Immature natural killer cell (primary cell): ENCODE data around the gene LRRC45. TPM values are rescaled to one million over a fixed set of nuclear protein-coding genes. Genes with fewer than 3 reads are reported as not detected.
"Not testable (repeated sequence)": the region's sequence is repeated elsewhere in the genome, so short reads cannot be mapped to it uniquely, and the experiment has no call there.

Experiments used
- DNase-seq, 3 donors: peaks; one replicate each; pipeline ENCODE4 v3.0.0; 2022; ENCODE audit warnings: mixed read lengths in 1 of 3
- H3K27ac Mint-ChIP-seq, 6 donors: one replicate each; pipeline ENCODE4 v1.8.0; 2020; ENCODE audit warnings: mixed read lengths in 6 of 6, mild to moderate bottlenecking in 5 of 6, inconsistent platforms in 4 of 6, moderate library complexity in 3 of 6
- H3K27me3 Mint-ChIP-seq, 3 donors: one replicate each; pipeline ENCODE4 v1.8.0; 2020 to 2021; ENCODE audit warnings: low read depth in 3 of 3, mild to moderate bottlenecking in 3 of 3, mixed read lengths in 3 of 3, moderate library complexity in 3 of 3, inconsistent platforms in 1 of 3
- H3K36me3 Mint-ChIP-seq, 3 donors: one replicate each; pipeline ENCODE4 v1.8.0; 2020; ENCODE audit warnings: mixed read lengths in 3 of 3, inconsistent platforms in 2 of 3, mild to moderate bottlenecking in 2 of 3
- H3K4me1 Mint-ChIP-seq, 2 donors: one replicate each; pipeline ENCODE4 v1.8.0; 2020; ENCODE audit warnings: inconsistent platforms in 2 of 2, mild to moderate bottlenecking in 2 of 2, mixed read lengths in 2 of 2, moderate library complexity in 1 of 2
- H3K4me3 Mint-ChIP-seq, 5 donors: one replicate each; pipeline ENCODE4 v1.8.0; 2020; ENCODE audit warnings: mild to moderate bottlenecking in 5 of 5, mixed read lengths in 5 of 5, inconsistent platforms in 3 of 5, moderate library complexity in 3 of 5
- H3K9me3 Mint-ChIP-seq, 6 donors: one replicate each; pipeline ENCODE4 v1.8.0; 2020; ENCODE audit warnings: mild to moderate bottlenecking in 6 of 6, mixed read lengths in 6 of 6, inconsistent platforms in 4 of 6, moderate library complexity in 3 of 6
- polyA plus RNA-seq, 3 donors: library from polyadenylated mRNA; unstranded; fragments of 300-500 nt; fragmentation: Illumina TruSeq; gene quantifications; one replicate each; pipeline ENCODE4 v1.2.3, GENCODE V29; 2021

The LRRC45 gene
- polyA plus RNA-seq, 3 donors from 2014 or later = 4.7 to 9.9 (median 5.2) TPM

- Mint-ChIP-seq H3K27me3 (peaks cover 0 to 14% (median 2%) of the 10 kb centered on the region in 3 donors), H3K4me1 (peaks cover 15 to 32% of the 10 kb centered on the region in 2 donors), H3K9me3 (no peaks in the 10 kb centered on the region), H3K36me3 (peaks cover 0 to 6% (median 3%) of the 10 kb centered on the region in 3 donors), H3K27ac (no peak overlapping the region), H3K4me3 (peak overlapping the region in 3 of 5 donors; percentile 33 to 64 (median 51))
- DNase-seq = no peak
These were observed 11.4 kb downstream of the LRRC45 start for GRCh38 chr17:82034371-82035011.

DNA sequence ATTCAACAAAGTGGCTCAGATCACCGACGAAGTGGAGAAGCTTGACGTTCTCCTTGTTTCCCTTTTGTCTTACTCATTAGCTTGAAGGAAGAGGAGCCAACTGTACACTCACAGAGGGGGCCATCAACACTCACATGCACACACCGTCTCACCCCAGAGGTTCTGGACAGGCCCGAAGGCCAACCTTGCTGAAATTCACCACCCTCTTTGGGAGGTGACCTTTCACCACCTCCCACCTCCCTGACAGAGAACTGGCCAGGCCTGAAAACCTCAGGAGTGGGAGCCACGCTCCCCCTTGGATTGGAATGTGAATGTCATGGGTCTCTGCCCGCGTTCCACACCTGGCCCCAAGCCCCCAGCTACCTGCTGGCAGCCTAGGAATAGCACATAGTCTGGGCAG is 12.4 kb downstream of the LRRC45 start:
- no peak for DNase-seq
- peaks cover 0 to 14% (median 1%) of the 10 kb centered on the region in 3 donors for H3K27me3 Mint-ChIP-seq
- H3K9me3 Mint-ChIP-seq = no peaks in the 10 kb centered on the region
- peak overlapping the region in 2 of 6 donors; percentile 53 to 69 for H3K27ac Mint-ChIP-seq
- H3K36me3 Mint-ChIP-seq = peaks cover 0 to 6% (median 3%) of the 10 kb centered on the region in 3 donors
- H3K4me1 Mint-ChIP-seq = peaks cover 15 to 28% of the 10 kb centered on the region in 2 donors
- H3K4me3 Mint-ChIP-seq = peak overlapping the region; percentile 51 to 67 (median 64)

GRCh38 chr17:82035956-82036633 is 13.0 kb downstream of the LRRC45 start:
- peak overlapping the region in 2 of 6 donors; percentile 17 to 69 for H3K27ac Mint-ChIP-seq

DNA sequence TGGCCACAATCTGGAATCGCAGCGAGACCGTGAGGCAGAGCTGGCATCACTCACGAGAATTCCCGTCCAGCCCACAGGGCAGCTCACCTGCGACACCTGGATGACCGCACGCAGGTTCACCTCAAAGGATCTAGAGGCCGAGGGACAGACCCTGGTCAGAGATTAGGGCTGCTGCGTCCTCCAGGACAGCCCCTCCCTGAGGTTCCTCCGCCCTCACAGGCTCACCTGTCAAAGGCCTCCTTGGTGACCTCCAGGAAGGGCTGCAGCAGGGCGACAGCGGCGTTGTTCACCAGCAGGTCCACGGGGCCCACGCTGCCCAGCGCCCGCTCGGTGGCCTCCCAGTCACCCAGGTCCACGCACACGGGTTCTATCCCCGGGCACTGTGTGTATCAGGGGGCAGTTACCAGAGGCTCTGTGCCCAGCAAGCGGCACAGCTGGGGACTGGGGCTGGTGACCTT is 13.6 kb downstream of the LRRC45 start:
- no peaks in the 10 kb centered on the region for H3K9me3 Mint-ChIP-seq
- H3K27me3 Mint-ChIP-seq = peaks cover 0 to 14% (median 0%) of the 10 kb centered on the region in 3 donors
- peak overlapping the region in 1 of 6 donors; percentile 43 for H3K27ac Mint-ChIP-seq
- H3K4me3 Mint-ChIP-seq = peak overlapping the region; percentile 33 to 88 (median 69)
- peaks cover 0 to 6% (median 3%) of the 10 kb centered on the region in 3 donors for H3K36me3 Mint-ChIP-seq
- H3K4me1 Mint-ChIP-seq = peaks cover 15 to 26% of the 10 kb centered on the region in 2 donors
- DNase-seq = no peak

More at GRCh38 chr17:82035956-82036633, 13.0 kb downstream of the LRRC45 start:
- Mint-ChIP-seq H3K4me1 (peaks cover 15 to 26% of the 10 kb centered on the region in 2 donors), H3K36me3 (peaks cover 0 to 6% (median 3%) of the 10 kb centered on the region in 3 donors), H3K9me3 (no peaks in the 10 kb centered on the region), H3K27me3 (peaks cover 0 to 14% (median 0%) of the 10 kb centered on the region in 3 donors), H3K4me3 (peak overlapping the region; percentile 33 to 88 (median 69))
- no peak for DNase-seq

DNA sequence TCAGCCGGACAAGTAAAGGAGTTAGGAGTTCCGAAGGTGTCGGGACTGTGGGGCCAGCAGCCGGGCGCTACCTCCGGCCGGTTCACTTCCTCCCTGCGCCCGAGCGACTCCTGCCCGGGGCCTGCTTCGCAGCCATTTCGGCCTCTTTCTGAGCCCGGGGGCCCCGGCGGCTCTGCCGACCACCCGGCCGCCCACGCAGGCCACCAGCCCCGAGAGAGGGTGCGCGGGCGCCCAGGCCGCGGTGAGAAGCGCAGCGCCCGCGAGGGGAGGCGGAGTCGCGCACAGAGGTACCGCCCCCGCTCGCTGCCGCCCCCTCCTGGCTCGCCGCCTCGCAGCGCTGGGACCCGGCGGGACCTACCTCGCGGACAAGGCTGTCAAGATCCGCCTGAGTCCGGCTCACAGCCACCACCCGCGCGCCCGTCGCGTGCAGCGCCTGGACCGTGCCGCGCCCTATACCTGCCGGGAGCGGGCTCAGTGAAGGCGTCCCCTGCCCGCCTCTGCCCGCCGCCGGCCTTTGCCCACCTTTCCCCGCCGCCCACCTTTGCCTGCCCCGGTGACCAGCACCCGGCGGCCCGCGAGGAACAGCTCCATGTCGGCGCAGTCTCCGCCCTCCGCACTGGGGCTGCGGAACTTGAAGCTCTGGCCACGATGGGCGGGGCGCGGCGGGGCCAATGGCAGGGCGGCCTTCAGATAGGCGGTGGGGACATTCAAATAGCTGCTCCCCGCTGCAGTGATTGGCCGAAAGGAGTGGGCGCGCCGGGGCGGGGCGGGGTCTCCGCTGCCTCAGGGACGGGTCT is 14.2 kb downstream of the LRRC45 start, which contains the start of gene DCXR:
TSS of gene DCXR (minus strand) at position 606 of the 797 bp plus-strand sequence. CDS start at position 591, 15 bp downstream.
- H3K27me3 Mint-ChIP-seq = peaks cover 0 to 14% (median 0%) of the 10 kb centered on the region in 3 donors
- peaks cover 15 to 26% of the 10 kb centered on the region in 2 donors for H3K4me1 Mint-ChIP-seq

GRCh38 chr17:82037889-82038195 is 14.7 kb downstream of the LRRC45 start:
- no peak for DNase-seq
- Mint-ChIP-seq H3K36me3 (peaks cover 0 to 6% (median 3%) of the 10 kb centered on the region in 3 donors), H3K4me3 (peak overlapping the region; percentile 81 to 95 (median 88)), H3K4me1 (peaks cover 15 to 26% of the 10 kb centered on the region in 2 donors), H3K27ac (peak overlapping the region; percentile 70 to 96 (median 91)), H3K9me3 (no peaks in the 10 kb centered on the region), H3K27me3 (peaks cover 0 to 14% (median 0%) of the 10 kb centered on the region in 3 donors)

More for the DNA sequence above, 14.2 kb downstream of the LRRC45 start, which contains the start of gene DCXR:
- peak within 1 kb of the TSS; percentile 81 to 95 (median 88) for H3K4me3 Mint-ChIP-seq
- H3K9me3 Mint-ChIP-seq = no peaks in the 10 kb centered on the region
- peak within 1 kb of the TSS; percentile 70 to 96 (median 91) for H3K27ac Mint-ChIP-seq
- H3K36me3 Mint-ChIP-seq = peaks cover 0 to 6% (median 3%) of the 10 kb centered on the region in 3 donors
- peak; percentile 97 to 98 (median 97) for DNase-seq

DNA sequence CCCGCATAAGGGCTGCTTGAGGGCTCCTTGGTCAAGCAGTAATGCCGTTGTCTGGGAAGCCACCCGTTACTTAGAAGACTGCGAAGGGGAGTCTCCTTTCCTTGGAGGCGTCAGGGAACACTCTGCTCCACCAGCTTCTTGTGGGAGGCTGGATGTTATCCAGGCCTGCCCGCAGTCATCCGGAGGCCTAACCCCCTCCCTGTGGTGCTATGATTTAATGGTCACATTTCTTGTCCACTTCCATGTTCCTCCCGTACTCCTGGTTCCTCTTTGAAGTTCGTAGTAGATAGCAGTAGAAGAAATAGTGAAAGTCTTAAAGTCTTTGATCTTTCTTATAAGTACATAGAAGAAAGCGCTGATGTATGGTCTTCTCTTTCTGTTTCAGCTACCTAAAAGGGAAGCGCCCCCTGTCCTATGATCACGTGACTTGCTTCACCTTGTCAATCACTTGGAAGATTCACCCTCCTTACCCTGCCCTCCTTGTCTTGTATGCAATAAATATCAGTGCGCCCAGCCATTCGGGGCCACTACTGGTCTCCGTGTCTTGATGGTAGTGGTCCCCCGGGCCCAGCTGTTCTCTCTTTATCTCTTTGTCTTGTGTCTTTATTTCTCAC is 15.8 kb downstream of the LRRC45 start:
- H3K9me3 Mint-ChIP-seq, DNase-seq, H3K36me3 Mint-ChIP-seq: not testable (repeated sequence)
- Mint-ChIP-seq H3K27me3 (peaks cover 0 to 14% (median 0%) of the 10 kb centered on the region in 3 donors), H3K4me3 (peak overlapping the region in 4 of 5 donors; percentile 33 to 59 (median 52)), H3K27ac (peak overlapping the region in 2 of 6 donors; percentile 23 to 44), H3K4me1 (peaks cover 15 to 24% of the 10 kb centered on the region in 2 donors)

GRCh38 chr17:82039695-82040299 is 16.7 kb downstream of the LRRC45 start:
- no peak for DNase-seq
- peaks cover 15 to 24% of the 10 kb centered on the region in 2 donors for H3K4me1 Mint-ChIP-seq
- H3K9me3 Mint-ChIP-seq = no peaks in the 10 kb centered on the region
- peaks cover 0 to 6% (median 3%) of the 10 kb centered on the region in 3 donors for H3K36me3 Mint-ChIP-seq
- no peak overlapping the region for H3K27ac Mint-ChIP-seq
- H3K27me3 Mint-ChIP-seq = peaks cover 0 to 14% (median 0%) of the 10 kb centered on the region in 3 donors
- H3K4me3 Mint-ChIP-seq = no peak overlapping the region

DNA sequence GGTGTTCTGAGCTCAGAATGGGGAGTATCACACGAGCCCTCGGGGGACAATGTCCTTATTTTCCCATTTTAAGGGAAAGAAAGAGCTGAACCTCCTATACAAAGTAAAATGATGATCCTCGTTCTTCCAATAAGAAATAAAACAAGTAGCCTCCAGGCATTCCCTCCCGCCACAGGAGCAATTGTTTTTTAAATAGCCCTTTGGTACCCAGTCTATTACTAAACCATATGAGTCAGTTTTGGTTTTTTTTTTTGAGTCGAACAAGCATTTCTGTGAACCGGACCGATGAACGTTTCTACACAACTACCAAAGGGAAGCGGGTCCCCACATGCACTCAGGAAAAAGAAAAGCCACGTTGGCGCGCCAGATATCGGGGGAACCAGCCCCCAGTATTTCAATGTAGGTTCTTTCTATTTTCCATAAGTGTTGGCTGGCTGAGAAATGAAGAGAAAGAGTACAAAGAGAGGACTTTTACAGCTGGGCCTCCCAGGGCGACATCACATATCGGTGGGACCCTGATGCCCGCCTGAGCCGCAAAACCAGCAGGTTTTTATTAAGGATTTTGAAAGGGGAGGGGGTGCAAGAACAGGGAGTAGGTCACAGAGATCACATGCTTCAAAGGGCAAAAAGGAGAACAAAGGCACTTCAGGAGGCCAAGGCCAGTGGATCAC is 18.2 kb downstream of the LRRC45 start:
- H3K36me3 Mint-ChIP-seq = no peaks in the 10 kb centered on the region
- H3K4me1 Mint-ChIP-seq = peaks cover 8 to 11% of the 10 kb centered on the region in 2 donors
- H3K9me3 Mint-ChIP-seq = no peaks in the 10 kb centered on the region
- no peak for DNase-seq
- H3K4me3 Mint-ChIP-seq = no peak overlapping the region
- no peak overlapping the region for H3K27ac Mint-ChIP-seq
- peaks cover 0 to 11% (median 0%) of the 10 kb centered on the region in 3 donors for H3K27me3 Mint-ChIP-seq

GRCh38 chr17:82042649-82043048 is 19.5 kb downstream of the LRRC45 start:
- peaks cover 0 to 7% (median 0%) of the 10 kb centered on the region in 3 donors for H3K27me3 Mint-ChIP-seq
- H3K4me3 Mint-ChIP-seq = no peak overlapping the region
- H3K9me3 Mint-ChIP-seq = no peaks in the 10 kb centered on the region

DNA sequence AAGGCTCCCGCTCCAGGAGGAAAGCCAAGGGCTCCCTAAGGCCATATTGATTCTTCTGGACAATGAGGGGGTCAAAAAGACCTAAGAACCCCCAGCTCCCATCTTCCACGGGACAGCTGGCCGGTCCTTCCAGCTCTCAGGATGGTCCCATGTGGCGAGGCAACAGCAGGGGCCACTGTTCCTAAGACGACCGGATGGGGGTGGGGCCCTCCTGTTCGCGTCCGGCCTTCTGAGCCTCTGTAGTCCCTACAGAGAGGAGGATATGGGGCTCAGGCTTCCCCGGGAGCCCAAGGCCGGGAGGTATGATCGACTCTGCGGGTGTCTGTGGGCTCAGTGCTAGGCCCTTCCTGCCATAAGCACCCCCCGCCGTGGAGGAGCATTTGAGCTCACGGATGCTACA is 20.4 kb downstream of the LRRC45 start:
- H3K9me3 Mint-ChIP-seq = no peaks in the 10 kb centered on the region
- peaks cover 0 to 5% (median 0%) of the 10 kb centered on the region in 3 donors for H3K36me3 Mint-ChIP-seq
- no peaks in the 10 kb centered on the region for H3K27me3 Mint-ChIP-seq
- no peak overlapping the region for H3K4me3 Mint-ChIP-seq
- H3K4me1 Mint-ChIP-seq = peaks cover 0 to 7% of the 10 kb centered on the region in 2 donors
- no peak for DNase-seq
- H3K27ac Mint-ChIP-seq = no peak overlapping the region

More at GRCh38 chr17:82042649-82043048, 19.5 kb downstream of the LRRC45 start:
- Mint-ChIP-seq H3K27ac (no peak overlapping the region), H3K4me1 (peaks cover 6 to 10% of the 10 kb centered on the region in 2 donors), H3K36me3 (peaks cover 0 to 5% (median 0%) of the 10 kb centered on the region in 3 donors)
- DNase-seq = no peak

- Mint-ChIP-seq H3K27me3 (no peaks in the 10 kb centered on the region), H3K4me3 (no peak overlapping the region), H3K36me3 (peaks cover 0 to 5% (median 0%) of the 10 kb centered on the region in 3 donors), H3K4me1 (peaks cover 7 to 14% of the 10 kb centered on the region in 2 donors), H3K9me3 (no peaks in the 10 kb centered on the region), H3K27ac (no peak overlapping the region)
- no peak for DNase-seq
These were observed 22.9 kb downstream of the LRRC45 start for GRCh38 chr17:82045936-82046484.
